ENCODE results near the gene SIRPG. TPM values are rescaled to one million over a fixed set of nuclear protein-coding genes. Genes with fewer than 3 reads are reported as not detected.
A peak's percentile ranks its signal among the peaks of the same experiment; 100 is the strongest.

Gene SIRPG
- polyA plus RNA-seq, 1 donor from 2014 or later, result 3.2 TPM

GRCh38 chr20:1685304-1686052 lies 27.9 kb upstream of the SIRPG start:
- Mint-ChIP-seq H3K9me3 (peaks cover 0 to 6% (median 4%) of the 10 kb centered on the region in 3 donors), H3K27ac (no peak overlapping the region), H3K4me3 (peak overlapping the region in 2 of 4 donors; percentile 24 to 61), H3K36me3 (no peaks in the 10 kb centered on the region), H3K4me1 (peaks cover 0 to 4% (median 0%) of the 10 kb centered on the region in 3 donors), H3K27me3 (peaks cover 1% of the 10 kb centered on the region)

GRCh38 chr20:1684872-1685271 lies 27.3 kb upstream of the SIRPG start:
- Mint-ChIP-seq H3K4me3 (peak overlapping the region in 1 of 4 donors; percentile 61), H3K9me3 (peaks cover 0 to 6% (median 4%) of the 10 kb centered on the region in 3 donors), H3K27me3 (no peaks in the 10 kb centered on the region), H3K27ac (no peak overlapping the region), H3K36me3 (no peaks in the 10 kb centered on the region), H3K4me1 (peaks cover 0 to 4% (median 0%) of the 10 kb centered on the region in 3 donors)

GRCh38 chr20:1676650-1677049 lies 19.1 kb upstream of the SIRPG start:
- Mint-ChIP-seq H3K27ac (no peak overlapping the region), H3K4me3 (peak overlapping the region in 2 of 4 donors; percentile 2 to 71), H3K36me3 (no peaks in the 10 kb centered on the region), H3K9me3 (peaks cover 0 to 2% (median 0%) of the 10 kb centered on the region in 3 donors), H3K4me1 (peaks cover 0 to 4% (median 0%) of the 10 kb centered on the region in 3 donors), H3K27me3 (peaks cover 4% of the 10 kb centered on the region)

GRCh38 chr20:1674990-1675780 lies 17.6 kb upstream of the SIRPG start:
- H3K36me3 Mint-ChIP-seq, result no peaks in the 10 kb centered on the region
- peaks cover 0 to 2% (median 0%) of the 10 kb centered on the region in 3 donors for H3K9me3 Mint-ChIP-seq
- H3K27me3 Mint-ChIP-seq, result peaks cover 4% of the 10 kb centered on the region
- peaks cover 0 to 4% (median 0%) of the 10 kb centered on the region in 3 donors for H3K4me1 Mint-ChIP-seq
- no peak overlapping the region for H3K27ac Mint-ChIP-seq
- no peak overlapping the region for H3K4me3 Mint-ChIP-seq

GRCh38 chr20:1674361-1674760 lies 16.8 kb upstream of the SIRPG start:
- Mint-ChIP-seq H3K4me1 (peaks cover 0 to 4% (median 0%) of the 10 kb centered on the region in 3 donors), H3K4me3 (no peak overlapping the region), H3K36me3 (no peaks in the 10 kb centered on the region), H3K27ac (no peak overlapping the region), H3K27me3 (peaks cover 4% of the 10 kb centered on the region), H3K9me3 (peaks cover 0 to 2% (median 0%) of the 10 kb centered on the region in 3 donors)

- Mint-ChIP-seq H3K27me3 (peaks cover 4% of the 10 kb centered on the region), H3K36me3 (no peaks in the 10 kb centered on the region), H3K4me1 (peaks cover 0 to 7% (median 0%) of the 10 kb centered on the region in 3 donors), H3K9me3 (peaks cover 0 to 2% (median 0%) of the 10 kb centered on the region in 3 donors), H3K27ac (peak overlapping the region in 1 of 3 donors; percentile 82), H3K4me3 (no peak overlapping the region)
Observed at GRCh38 chr20:1673424-1673823, 15.8 kb upstream of the SIRPG start.

- H3K9me3 Mint-ChIP-seq, result no peaks in the 10 kb centered on the region
- peaks cover 4% of the 10 kb centered on the region for H3K27me3 Mint-ChIP-seq
- H3K4me1 Mint-ChIP-seq, result peaks cover 0 to 7% (median 2%) of the 10 kb centered on the region in 3 donors
- H3K27ac Mint-ChIP-seq, result no peak overlapping the region
- no peaks in the 10 kb centered on the region for H3K36me3 Mint-ChIP-seq
- no peak overlapping the region for H3K4me3 Mint-ChIP-seq
Observed at GRCh38 chr20:1672728-1673127, 15.1 kb upstream of the SIRPG start.

GRCh38 chr20:1671891-1672669 lies 14.5 kb upstream of the SIRPG start:
- peaks cover 4% of the 10 kb centered on the region for H3K27me3 Mint-ChIP-seq
- no peaks in the 10 kb centered on the region for H3K9me3 Mint-ChIP-seq
- H3K4me1 Mint-ChIP-seq, result peaks cover 5 to 13% (median 9%) of the 10 kb centered on the region in 3 donors
- H3K4me3 Mint-ChIP-seq, result no peak overlapping the region
- no peak overlapping the region for H3K27ac Mint-ChIP-seq
- no peaks in the 10 kb centered on the region for H3K36me3 Mint-ChIP-seq

GRCh38 chr20:1669304-1669703 lies 11.7 kb upstream of the SIRPG start:
- no peaks in the 10 kb centered on the region for H3K36me3 Mint-ChIP-seq
- no peak overlapping the region for H3K27ac Mint-ChIP-seq
- no peak overlapping the region for H3K4me3 Mint-ChIP-seq
- peaks cover 12 to 19% (median 19%) of the 10 kb centered on the region in 3 donors for H3K4me1 Mint-ChIP-seq
- H3K27me3 Mint-ChIP-seq, result peaks cover 2% of the 10 kb centered on the region
- no peaks in the 10 kb centered on the region for H3K9me3 Mint-ChIP-seq

- peaks cover 17 to 33% (median 30%) of the 10 kb centered on the region in 3 donors for H3K4me1 Mint-ChIP-seq
- peak overlapping the region in 1 of 3 donors; percentile 1 for H3K27ac Mint-ChIP-seq
- no peaks in the 10 kb centered on the region for H3K9me3 Mint-ChIP-seq
- no peaks in the 10 kb centered on the region for H3K27me3 Mint-ChIP-seq
- no peak overlapping the region for H3K4me3 Mint-ChIP-seq
- H3K36me3 Mint-ChIP-seq, result no peaks in the 10 kb centered on the region
Observed at GRCh38 chr20:1667502-1668085, 10.0 kb upstream of the SIRPG start.

GRCh38 chr20:1666802-1667201 lies 9.2 kb upstream of the SIRPG start:
- no peaks in the 10 kb centered on the region for H3K27me3 Mint-ChIP-seq
- H3K4me3 Mint-ChIP-seq, result no peak overlapping the region
- H3K4me1 Mint-ChIP-seq, result peaks cover 25 to 41% (median 38%) of the 10 kb centered on the region in 3 donors
- no peaks in the 10 kb centered on the region for H3K9me3 Mint-ChIP-seq
- H3K36me3 Mint-ChIP-seq, result no peaks in the 10 kb centered on the region
- H3K27ac Mint-ChIP-seq, result no peak overlapping the region

GRCh38 chr20:1665345-1665744 lies 7.8 kb upstream of the SIRPG start:
- Mint-ChIP-seq H3K36me3 (no peaks in the 10 kb centered on the region), H3K27me3 (no peaks in the 10 kb centered on the region), H3K4me1 (peaks cover 30 to 52% (median 45%) of the 10 kb centered on the region in 3 donors), H3K27ac (no peak overlapping the region), H3K9me3 (no peaks in the 10 kb centered on the region), H3K4me3 (peak overlapping the region in 2 of 4 donors; percentile 78 to 85)

GRCh38 chr20:1664911-1665310 lies 7.3 kb upstream of the SIRPG start:
- Mint-ChIP-seq H3K36me3 (no peaks in the 10 kb centered on the region), H3K9me3 (no peaks in the 10 kb centered on the region), H3K4me1 (peaks cover 30 to 54% (median 45%) of the 10 kb centered on the region in 3 donors), H3K27me3 (no peaks in the 10 kb centered on the region), H3K4me3 (peak overlapping the region in 3 of 4 donors; percentile 32 to 85 (median 78)), H3K27ac (no peak overlapping the region)

GRCh38 chr20:1663917-1664316 lies 6.3 kb upstream of the SIRPG start:
- no peaks in the 10 kb centered on the region for H3K9me3 Mint-ChIP-seq
- no peaks in the 10 kb centered on the region for H3K36me3 Mint-ChIP-seq
- peak overlapping the region in 2 of 4 donors; percentile 42 to 69 for H3K4me3 Mint-ChIP-seq
- H3K27me3 Mint-ChIP-seq, result peaks cover 1% of the 10 kb centered on the region
- H3K27ac Mint-ChIP-seq, result peak overlapping the region in 1 of 3 donors; percentile 0
- H3K4me1 Mint-ChIP-seq, result peaks cover 34 to 64% (median 48%) of the 10 kb centered on the region in 3 donors
